ENCODE data around the gene SETBP1.

The SETBP1 gene

GRCh38 chr18:44893045-44893706 is 212.5 kb downstream of the SETBP1 start:
- DNase-seq (ENCODE audit: insufficient read length) (no peak), FAIRE-seq (peak; percentile 56)
- TF ChIP-seq TAF1 (IDR thresholded peaks at IDR 0.05; ENCODE audit: borderline replicate concordance, low read depth, low read length), result no peak
- TF ChIP-seq POLR2AphosphoS5 (IDR thresholded peaks at IDR 0.05; ENCODE audit: low read depth, low read length), result no peak
- no peak for TF ChIP-seq POLR2A (IDR thresholded peaks at IDR 0.05; ENCODE audit: low read depth, low read length)

GRCh38 chr18:44893966-44894365 is 213.3 kb downstream of the SETBP1 start:
- TF ChIP-seq TAF1 (IDR thresholded peaks at IDR 0.05; ENCODE audit: borderline replicate concordance, low read depth, low read length), result no peak
- TF ChIP-seq POLR2A (IDR thresholded peaks at IDR 0.05; ENCODE audit: low read depth, low read length), result no peak
- TF ChIP-seq POLR2AphosphoS5 (IDR thresholded peaks at IDR 0.05; ENCODE audit: low read depth, low read length), result no peak
- FAIRE-seq, result no peak
- DNase-seq (ENCODE audit: insufficient read length), result no peak

- peak; percentile 87 for FAIRE-seq
- no peak for DNase-seq (ENCODE audit: insufficient read length)
- TF ChIP-seq POLR2A (IDR thresholded peaks at IDR 0.05; ENCODE audit: low read depth, low read length), result no peak
- no peak for TF ChIP-seq POLR2AphosphoS5 (IDR thresholded peaks at IDR 0.05; ENCODE audit: low read depth, low read length)
- TF ChIP-seq TAF1 (IDR thresholded peaks at IDR 0.05; ENCODE audit: borderline replicate concordance, low read depth, low read length), result no peak
These were observed 214.6 kb downstream of the SETBP1 start for GRCh38 chr18:44895176-44895798.

- DNase-seq (ENCODE audit: insufficient read length), result no peak
- no peak for FAIRE-seq
- TF ChIP-seq POLR2AphosphoS5 (IDR thresholded peaks at IDR 0.05; ENCODE audit: low read depth, low read length) (no peak), TAF1 (IDR thresholded peaks at IDR 0.05; ENCODE audit: borderline replicate concordance, low read depth, low read length) (no peak), POLR2A (IDR thresholded peaks at IDR 0.05; ENCODE audit: low read depth, low read length) (no peak)
These were observed 216.2 kb downstream of the SETBP1 start for GRCh38 chr18:44896846-44897245.

GRCh38 chr18:44897411-44897810 is 216.7 kb downstream of the SETBP1 start:
- FAIRE-seq (no peak), DNase-seq (ENCODE audit: insufficient read length) (no peak)
- TF ChIP-seq POLR2AphosphoS5 (IDR thresholded peaks at IDR 0.05; ENCODE audit: low read depth, low read length) (no peak), TAF1 (IDR thresholded peaks at IDR 0.05; ENCODE audit: borderline replicate concordance, low read depth, low read length) (no peak), POLR2A (IDR thresholded peaks at IDR 0.05; ENCODE audit: low read depth, low read length) (no peak)

- FAIRE-seq, result no peak
These were observed 217.1 kb downstream of the SETBP1 start for GRCh38 chr18:44897816-44898215.

GRCh38 chr18:44898498-44898897 is 217.8 kb downstream of the SETBP1 start:
- TF ChIP-seq POLR2AphosphoS5 (IDR thresholded peaks at IDR 0.05; ENCODE audit: low read depth, low read length) (no peak), POLR2A (IDR thresholded peaks at IDR 0.05; ENCODE audit: low read depth, low read length) (no peak), TAF1 (IDR thresholded peaks at IDR 0.05; ENCODE audit: borderline replicate concordance, low read depth, low read length) (no peak)
- DNase-seq (ENCODE audit: insufficient read length) (no peak), FAIRE-seq (no peak)

More at GRCh38 chr18:44897816-44898215, 217.1 kb downstream of the SETBP1 start:
- no peak for DNase-seq (ENCODE audit: insufficient read length)
- TF ChIP-seq POLR2AphosphoS5 (IDR thresholded peaks at IDR 0.05; ENCODE audit: low read depth, low read length), result no peak
- TF ChIP-seq POLR2A (IDR thresholded peaks at IDR 0.05; ENCODE audit: low read depth, low read length), result no peak
- no peak for TF ChIP-seq TAF1 (IDR thresholded peaks at IDR 0.05; ENCODE audit: borderline replicate concordance, low read depth, low read length)

- no peak for TF ChIP-seq POLR2AphosphoS5 (IDR thresholded peaks at IDR 0.05; ENCODE audit: low read depth, low read length)
- TF ChIP-seq TAF1 (IDR thresholded peaks at IDR 0.05; ENCODE audit: borderline replicate concordance, low read depth, low read length), result no peak
- no peak for TF ChIP-seq POLR2A (IDR thresholded peaks at IDR 0.05; ENCODE audit: low read depth, low read length)
- DNase-seq (ENCODE audit: insufficient read length) (no peak), FAIRE-seq (no peak)
These were observed 219.1 kb downstream of the SETBP1 start for GRCh38 chr18:44899832-44900231.

GRCh38 chr18:44900627-44901026 is 219.9 kb downstream of the SETBP1 start:
- TF ChIP-seq POLR2AphosphoS5 (IDR thresholded peaks at IDR 0.05; ENCODE audit: low read depth, low read length), result no peak
- no peak for TF ChIP-seq TAF1 (IDR thresholded peaks at IDR 0.05; ENCODE audit: borderline replicate concordance, low read depth, low read length)
- no peak for TF ChIP-seq POLR2A (IDR thresholded peaks at IDR 0.05; ENCODE audit: low read depth, low read length)
- FAIRE-seq (no peak), DNase-seq (ENCODE audit: insufficient read length) (no peak)

- no peak for FAIRE-seq
- TF ChIP-seq POLR2AphosphoS5 (IDR thresholded peaks at IDR 0.05; ENCODE audit: low read depth, low read length), result no peak
- TF ChIP-seq POLR2A (IDR thresholded peaks at IDR 0.05; ENCODE audit: low read depth, low read length), result no peak
- TF ChIP-seq TAF1 (IDR thresholded peaks at IDR 0.05; ENCODE audit: borderline replicate concordance, low read depth, low read length), result no peak
- no peak for DNase-seq (ENCODE audit: insufficient read length)
These were observed 220.6 kb downstream of the SETBP1 start for GRCh38 chr18:44901283-44901682.

GRCh38 chr18:44903327-44903726 is 222.6 kb downstream of the SETBP1 start:
- no peak for DNase-seq (ENCODE audit: insufficient read length)
- FAIRE-seq, result no peak
- TF ChIP-seq POLR2AphosphoS5 (IDR thresholded peaks at IDR 0.05; ENCODE audit: low read depth, low read length), result no peak
- no peak for TF ChIP-seq TAF1 (IDR thresholded peaks at IDR 0.05; ENCODE audit: borderline replicate concordance, low read depth, low read length)
- TF ChIP-seq POLR2A (IDR thresholded peaks at IDR 0.05; ENCODE audit: low read depth, low read length), result no peak

GRCh38 chr18:44904768-44905167 is 224.1 kb downstream of the SETBP1 start:
- no peak for DNase-seq (ENCODE audit: insufficient read length)
- TF ChIP-seq POLR2A (IDR thresholded peaks at IDR 0.05; ENCODE audit: low read depth, low read length) (no peak), POLR2AphosphoS5 (IDR thresholded peaks at IDR 0.05; ENCODE audit: low read depth, low read length) (no peak), TAF1 (IDR thresholded peaks at IDR 0.05; ENCODE audit: borderline replicate concordance, low read depth, low read length) (no peak)
- FAIRE-seq, result no peak
